ENCODE data around the gene B3GNT9.
A peak's percentile ranks its signal among the peaks of the same experiment; 100 is the strongest.

The B3GNT9 gene

GRCh38 chr16:67101311-67102082 is 49.3 kb downstream of the B3GNT9 start:
- no peak for TF ChIP-seq CTCF (IDR thresholded peaks at IDR 0.05; ENCODE audit: low read depth, low read length)
- peak; percentile 22 for DNase-seq (ENCODE audit: low read depth, low spot score)

GRCh38 chr16:67100569-67101310 is 50.1 kb downstream of the B3GNT9 start:
- no peak overlapping the region for H3K4me3 ChIP-seq (ENCODE audit: low read depth, low read length)
- DNase-seq (ENCODE audit: low read depth, low spot score) = peak; percentile 65
- in situ Hi-C loops (cut with HindIII; ENCODE audit: low sequenced_read_pairs) = no loop called here
- TF ChIP-seq CTCF (IDR thresholded peaks at IDR 0.05; ENCODE audit: low read depth, low read length) = peak; percentile 22

More at GRCh38 chr16:67101311-67102082, 49.3 kb downstream of the B3GNT9 start:
- in situ Hi-C loops (cut with HindIII; ENCODE audit: low sequenced_read_pairs) = no loop called here
- H3K4me3 ChIP-seq (ENCODE audit: low read depth, low read length) = no peak overlapping the region

GRCh38 chr16:67098599-67098998 is 52.2 kb downstream of the B3GNT9 start:
- in situ Hi-C loops (cut with HindIII; ENCODE audit: low sequenced_read_pairs) = no loop called here
- no peak for TF ChIP-seq CTCF (IDR thresholded peaks at IDR 0.05; ENCODE audit: low read depth, low read length)
- H3K4me3 ChIP-seq (ENCODE audit: low read depth, low read length) = no peak overlapping the region
- no peak for DNase-seq (ENCODE audit: low read depth, low spot score)
